OCI-LY7 (cell line): ENCODE data around the gene GNG12.

Experiments used
- CTCF ChIP-seq: fragments of 200-600 bp; sonication (generic); conservative IDR thresholded peaks from 2 replicates; pipeline ENCODE4 v1.5.1; 2014; ENCODE audit warnings: mild to moderate bottlenecking, antibody characterized with exemption, low read length, moderate library complexity, mixed read lengths
- EZH2phosphoT487 ChIP-seq: fragments of 200-600 bp; sonication (generic); IDR thresholded peaks from 2 replicates; pipeline ENCODE4 v1.6.1; 2018; ENCODE audit warnings: low read depth, borderline replicate concordance, mild to moderate bottlenecking, mixed run types, antibody characterized with exemption, low read length, moderate library complexity, mixed read lengths

- TF ChIP-seq CTCF: no peak
- TF ChIP-seq EZH2phosphoT487: no peak
Observed at GRCh38 chr1:67677408-67677807, 155.9 kb downstream of the GNG12 start.
